Natural killer cell (primary cell): ENCODE results near the gene ACAD9. TPM values are rescaled to one million over a fixed set of nuclear protein-coding genes. Genes with fewer than 3 reads are reported as not detected.
"Not testable (repeated sequence)": the region's sequence is repeated elsewhere in the genome, so short reads cannot be mapped to it uniquely, and the experiment has no call there.

ENCODE experiments used
- ATAC-seq, 3 donors: fragments of 150-1000 bp in 2 of 3; fragments of 200-7000 bp in 1 of 3; cut with Tn5 transposase; 1 replicate in 1 of 3; 2 replicates in 2 of 3; pipeline ENCODE4 v1.10.0; 2021; ENCODE audit warnings: mild to moderate bottlenecking in 2 of 3, moderate library complexity in 2 of 3
- DNase-seq, 2 donors: peaks; one replicate each; pipeline versions ENCODE4 v3.0.0 to v3.0.0-alpha.2; 2013 to 2021; ENCODE audit warnings: mixed read lengths in 1 of 2
- H3K27ac ChIP-seq: one replicate; pipeline ENCODE4 v1.5.1; 2013; ENCODE audit warnings: mild to moderate bottlenecking, low read length
- H3K27me3 ChIP-seq: one replicate; pipeline ENCODE4 v1.6.1; 2013; ENCODE audit warnings: low read length; ENCODE audit not compliant: control insufficient read depth, insufficient read depth
- H3K36me3 ChIP-seq: one replicate; pipeline ENCODE4 v1.6.1; 2013; ENCODE audit warnings: low read length; ENCODE audit not compliant: control insufficient read depth, insufficient read depth
- H3K4me1 ChIP-seq: one replicate; pipeline ENCODE4 v1.6.1; 2013; ENCODE audit warnings: low read length; ENCODE audit not compliant: control insufficient read depth, insufficient read depth
- H3K4me3 ChIP-seq: one replicate; pipeline ENCODE4 v1.5.1; 2013; ENCODE audit warnings: low read length
- H3K9me3 ChIP-seq: one replicate; pipeline ENCODE4 v1.6.1; 2013; ENCODE audit warnings: low read length; ENCODE audit not compliant: control insufficient read depth, insufficient read depth
- H3K27ac Mint-ChIP-seq, 2 donors: one replicate each; pipeline ENCODE4 v1.8.0; 2022; ENCODE audit warnings: mild to moderate bottlenecking in 2 of 2, mixed read lengths in 2 of 2, moderate library complexity in 1 of 2
- H3K27me3 Mint-ChIP-seq, 2 donors: one replicate each; pipeline ENCODE4 v1.8.0; 2022; ENCODE audit warnings: low read depth in 2 of 2, mixed read lengths in 2 of 2
- H3K36me3 Mint-ChIP-seq: one replicate; pipeline ENCODE4 v1.8.0; 2022; ENCODE audit warnings: mixed read lengths
- H3K4me1 Mint-ChIP-seq, 2 donors: one replicate each; pipeline ENCODE4 v1.8.0; 2022; ENCODE audit warnings: mixed read lengths in 2 of 2
- H3K4me3 Mint-ChIP-seq: one replicate; pipeline ENCODE4 v1.8.0; 2022; ENCODE audit warnings: mild to moderate bottlenecking, moderate library complexity, mixed read lengths
- H3K9me3 Mint-ChIP-seq, 2 donors: one replicate each; pipeline ENCODE4 v1.8.0; 2022; ENCODE audit warnings: mixed read lengths in 2 of 2
- WGBS: methylation state at CpG from one replicate; pipeline ENCODE4 v1.1.7; 2013; ENCODE audit warnings: missing lambda C conversion rate; ENCODE audit not compliant: insufficient coverage; 5-methylcytosine and 5-hydroxymethylcytosine counted together
- intact Hi-C: fragments of 100-400 bp; cut with micrococcal nuclease; formaldehyde crosslinking; loops from one replicate; pipeline ENCODE4 v1.14.2; 2022
- total RNA-seq, 4 donors: library from RNA; stranded (reverse); fragments of 120-200 nt in 1 of 4; gene quantifications; one replicate each; pipeline versions ENCODE4 v1.2.3 to v1.2.4, GENCODE V29; 2013 to 2022
- TF ChIP-seq, protein P1 (sequence below): fragments of 200-600 bp; IDR thresholded peaks from one replicate; pipeline ENCODE4 v1.8.0; 2022; ENCODE audit warnings: antibody characterized with exemption

The ACAD9 gene
- total RNA-seq, 3 donors from 2014 or later (not counting 1 experiment from before 2014, with no cell fraction given), result 43.4 to 71.3 (median 54.2) TPM

DNA sequence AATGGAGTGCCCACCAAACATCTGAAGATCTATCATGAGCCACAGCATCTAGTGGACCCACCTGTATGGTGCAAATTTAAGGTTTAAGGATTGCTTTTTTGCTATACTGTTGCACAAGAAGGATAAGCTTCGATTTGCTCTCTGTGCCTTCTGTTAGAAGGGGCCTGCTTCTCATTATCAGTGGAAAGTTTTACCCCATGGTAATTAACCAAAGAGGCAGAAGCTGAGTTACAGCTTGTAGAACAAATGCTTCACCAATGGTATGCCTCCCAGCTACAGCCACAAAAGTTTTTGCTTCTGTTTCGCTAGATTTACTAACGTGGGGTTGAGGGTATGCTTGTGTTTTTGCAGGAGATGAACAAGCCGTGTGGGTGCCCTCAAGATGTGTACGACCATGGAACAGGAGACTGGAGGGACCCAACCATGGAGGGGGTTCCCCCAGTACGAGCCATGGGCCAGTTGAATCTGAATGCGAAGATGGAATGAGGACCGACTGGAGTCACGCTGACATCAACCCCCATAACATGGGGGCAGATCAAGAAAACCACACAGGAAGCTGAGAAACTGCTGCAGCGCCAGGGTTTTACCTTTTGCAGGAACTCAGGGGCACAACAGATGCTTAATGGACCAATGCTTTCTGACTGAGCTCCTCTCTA is 43.5 kb downstream of the ACAD9 start:
- H3K4me3 ChIP-seq, result no peak overlapping the region
- no peaks in the 10 kb centered on the region for H3K27me3 ChIP-seq
- Mint-ChIP-seq H3K27ac (peak overlapping the region in 1 of 2 donors; percentile 51), H3K4me1 (peaks cover 15% of the 10 kb centered on the region in 2 donors), H3K4me3 (peak overlapping the region; percentile 74), H3K36me3 (no peaks in the 10 kb centered on the region), H3K9me3 (peaks cover 2 to 3% of the 10 kb centered on the region in 2 donors), H3K27me3 (peaks cover 14 to 20% of the 10 kb centered on the region in 2 donors)
- H3K36me3 ChIP-seq, result no peaks in the 10 kb centered on the region
- peaks cover 2% of the 10 kb centered on the region for H3K9me3 ChIP-seq
- H3K27ac ChIP-seq, result no peak overlapping the region
- peak in 1 of 2 donors; percentile 76 for DNase-seq
- 14% methylated on average over 10 of the region's 10 CpGs for WGBS
- H3K4me1 ChIP-seq, result peaks cover 12% of the 10 kb centered on the region
- peak; percentile 46 to 57 (median 47) for ATAC-seq
- TF ChIP-seq, protein P1, sequence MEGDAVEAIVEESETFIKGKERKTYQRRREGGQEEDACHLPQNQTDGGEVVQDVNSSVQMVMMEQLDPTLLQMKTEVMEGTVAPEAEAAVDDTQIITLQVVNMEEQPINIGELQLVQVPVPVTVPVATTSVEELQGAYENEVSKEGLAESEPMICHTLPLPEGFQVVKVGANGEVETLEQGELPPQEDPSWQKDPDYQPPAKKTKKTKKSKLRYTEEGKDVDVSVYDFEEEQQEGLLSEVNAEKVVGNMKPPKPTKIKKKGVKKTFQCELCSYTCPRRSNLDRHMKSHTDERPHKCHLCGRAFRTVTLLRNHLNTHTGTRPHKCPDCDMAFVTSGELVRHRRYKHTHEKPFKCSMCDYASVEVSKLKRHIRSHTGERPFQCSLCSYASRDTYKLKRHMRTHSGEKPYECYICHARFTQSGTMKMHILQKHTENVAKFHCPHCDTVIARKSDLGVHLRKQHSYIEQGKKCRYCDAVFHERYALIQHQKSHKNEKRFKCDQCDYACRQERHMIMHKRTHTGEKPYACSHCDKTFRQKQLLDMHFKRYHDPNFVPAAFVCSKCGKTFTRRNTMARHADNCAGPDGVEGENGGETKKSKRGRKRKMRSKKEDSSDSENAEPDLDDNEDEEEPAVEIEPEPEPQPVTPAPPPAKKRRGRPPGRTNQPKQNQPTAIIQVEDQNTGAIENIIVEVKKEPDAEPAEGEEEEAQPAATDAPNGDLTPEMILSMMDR, result no peak
- intact Hi-C loops, result loop anchor here (1.0 kb wide), 1 partner anchor 306 kb away; no protein-coding TSS in a partner anchor

DNA sequence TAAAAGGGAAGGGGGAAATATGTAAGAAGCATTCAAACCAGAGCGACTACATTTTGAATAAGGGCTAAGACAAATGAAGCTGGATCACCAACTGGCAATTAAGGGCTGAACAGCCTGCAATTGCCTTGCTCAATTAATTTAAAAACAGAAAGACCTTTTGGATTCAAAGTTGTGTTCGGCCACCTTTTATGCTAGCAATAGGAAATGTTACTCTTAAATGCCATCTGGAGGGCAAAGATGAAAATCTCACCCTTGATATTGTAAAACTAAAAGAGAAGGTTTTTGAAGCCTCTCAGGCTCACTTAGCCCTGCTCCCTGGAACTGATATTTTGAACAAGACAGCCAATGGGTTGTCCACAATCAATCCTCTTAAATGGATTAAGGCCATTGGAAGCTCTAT is 44.2 kb downstream of the ACAD9 start:
- Mint-ChIP-seq H3K4me3 (peak overlapping the region; percentile 74), H3K9me3 (peaks cover 2 to 3% of the 10 kb centered on the region in 2 donors), H3K4me1 (peaks cover 15% of the 10 kb centered on the region in 2 donors), H3K27ac (peak overlapping the region in 1 of 2 donors; percentile 51), H3K36me3 (no peaks in the 10 kb centered on the region), H3K27me3 (peaks cover 14 to 20% of the 10 kb centered on the region in 2 donors)
- H3K9me3 ChIP-seq, result peaks cover 2% of the 10 kb centered on the region
- WGBS, result 18% methylated on average over 2 of the region's 2 CpGs
- no peak overlapping the region for H3K4me3 ChIP-seq
- DNase-seq (peak in 1 of 2 donors; percentile 60), ATAC-seq (peak in 2 of 3 donors; percentile 34 to 50)
- H3K36me3 ChIP-seq, result no peaks in the 10 kb centered on the region
- peaks cover 12% of the 10 kb centered on the region for H3K4me1 ChIP-seq
- TF ChIP-seq, protein P1, result peak; percentile 3
- H3K27ac ChIP-seq, result no peak overlapping the region
- H3K27me3 ChIP-seq, result no peaks in the 10 kb centered on the region
- intact Hi-C loops, result loop anchor here (1.0 kb wide), 1 partner anchor 306 kb away; no protein-coding TSS in a partner anchor

DNA sequence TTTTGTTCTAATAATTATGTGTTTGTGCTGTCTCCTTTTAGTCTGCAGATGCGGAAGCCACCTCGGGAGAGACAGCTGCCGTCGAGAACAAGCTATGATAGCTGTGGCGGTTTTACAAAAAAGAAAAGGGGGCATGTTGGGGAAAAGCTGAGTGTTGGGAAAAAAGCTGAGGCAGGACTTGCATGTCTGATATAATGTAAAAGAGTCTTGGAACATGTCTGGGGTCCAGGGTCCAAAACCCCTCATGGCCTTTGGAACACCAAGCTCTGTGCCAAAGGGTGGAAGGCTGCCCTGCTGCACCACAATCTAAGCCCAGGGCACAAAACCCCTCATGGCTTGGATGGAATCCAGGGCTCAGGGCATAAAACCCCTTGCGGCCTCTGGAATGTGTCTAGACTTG is 44.6 kb downstream of the ACAD9 start:
- intact Hi-C loops, result loop anchor here (1.0 kb wide), 1 partner anchor 307 kb away; no protein-coding TSS in a partner anchor
- not testable (repeated sequence) for ATAC-seq, H3K27ac ChIP-seq, H3K4me3 ChIP-seq, H3K9me3 Mint-ChIP-seq, H3K36me3 Mint-ChIP-seq, H3K36me3 ChIP-seq, H3K27me3 ChIP-seq, DNase-seq, H3K9me3 ChIP-seq
- peak overlapping the region in 1 of 2 donors; percentile 51 for H3K27ac Mint-ChIP-seq
- WGBS, result 95% methylated on average over 6 of the region's 6 CpGs
- H3K4me1 Mint-ChIP-seq, result peaks cover 15% of the 10 kb centered on the region in 2 donors
- peaks cover 14 to 20% of the 10 kb centered on the region in 2 donors for H3K27me3 Mint-ChIP-seq
- peaks cover 12% of the 10 kb centered on the region for H3K4me1 ChIP-seq
- H3K4me3 Mint-ChIP-seq, result peak overlapping the region; percentile 74

DNA sequence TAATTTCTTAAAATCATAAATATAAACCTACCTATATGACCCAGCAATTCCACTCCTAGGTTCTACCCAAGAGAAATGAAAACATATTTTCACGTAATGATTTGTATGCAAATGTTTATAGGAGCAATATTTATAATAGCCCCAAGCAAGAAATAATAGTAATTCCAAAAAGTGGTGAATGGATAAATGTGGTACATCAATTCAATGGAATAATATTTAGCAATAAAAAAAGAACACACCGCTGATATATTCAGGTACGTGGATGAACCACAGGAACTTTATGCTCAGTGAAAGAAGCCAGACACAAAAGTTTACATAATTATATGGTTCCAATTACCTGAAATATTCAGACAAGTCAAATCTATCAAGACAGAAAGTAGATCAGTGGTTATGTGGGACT is 49.9 kb downstream of the ACAD9 start:
- WGBS, result 80% methylated on average over 1 of the region's 3 CpGs
- Mint-ChIP-seq H3K9me3 (peaks cover 2% of the 10 kb centered on the region in 2 donors), H3K4me1 (no peaks in the 10 kb centered on the region), H3K27ac (no peak overlapping the region), H3K36me3 (no peaks in the 10 kb centered on the region), H3K4me3 (no peak overlapping the region), H3K27me3 (peaks cover 20 to 36% of the 10 kb centered on the region in 2 donors)
- no peaks in the 10 kb centered on the region for H3K27me3 ChIP-seq
- ATAC-seq (no peak), DNase-seq (no peak)
- intact Hi-C loops, result no loop called here
- peaks cover 2% of the 10 kb centered on the region for H3K9me3 ChIP-seq
- no peaks in the 10 kb centered on the region for H3K36me3 ChIP-seq
- no peak overlapping the region for H3K27ac ChIP-seq
- H3K4me3 ChIP-seq, result no peak overlapping the region
- H3K4me1 ChIP-seq, result no peaks in the 10 kb centered on the region
- TF ChIP-seq, protein P1, result no peak
